Subcutaneous abdominal adipose tissue (tissue), 5 donors: Measurements from ENCODE around the gene IST1.

Source experiments
- H3K27ac ChIP-seq: one replicate; pipeline ENCODE4 v1.7.0; 2013; ENCODE audit warnings: low read depth, mild to moderate bottlenecking, inconsistent platforms, low read length, moderate library complexity
- H3K27me3 ChIP-seq, 5 donors: one replicate each; pipeline ENCODE4 v1.7.0; 2013; ENCODE audit warnings: low read length in 5 of 5, inconsistent platforms in 1 of 5; ENCODE audit not compliant: control insufficient read depth in 5 of 5, insufficient read depth in 4 of 5
- H3K36me3 ChIP-seq, 5 donors: one replicate each; pipeline ENCODE4 v1.7.0; 2013; ENCODE audit warnings: low read length in 5 of 5; ENCODE audit not compliant: control insufficient read depth in 5 of 5, insufficient read depth in 5 of 5
- H3K4me1 ChIP-seq, 5 donors: one replicate each; pipeline ENCODE4 v1.7.0; 2013; ENCODE audit warnings: low read length in 5 of 5, mild to moderate bottlenecking in 3 of 5, moderate library complexity in 1 of 5; ENCODE audit not compliant: control insufficient read depth in 5 of 5, insufficient read depth in 5 of 5
- H3K4me3 ChIP-seq, 5 donors: one replicate each; pipeline ENCODE4 v1.7.0; 2013; ENCODE audit warnings: low read length in 5 of 5, low read depth in 1 of 5
- H3K9ac ChIP-seq, 5 donors: one replicate each; pipeline ENCODE4 v1.7.0; 2013; ENCODE audit warnings: low read length in 5 of 5, mild to moderate bottlenecking in 4 of 5, moderate library complexity in 3 of 5
- H3K9me3 ChIP-seq, 5 donors: one replicate each; pipeline ENCODE4 v1.7.0; 2013; ENCODE audit warnings: low read length in 5 of 5; ENCODE audit not compliant: control insufficient read depth in 5 of 5
- donor health status: healthy.
- donor health status: healthy.
- donor health status: healthy.
- donor health status: healthy.
- donor health status: healthy.

Gene IST1

DNA sequence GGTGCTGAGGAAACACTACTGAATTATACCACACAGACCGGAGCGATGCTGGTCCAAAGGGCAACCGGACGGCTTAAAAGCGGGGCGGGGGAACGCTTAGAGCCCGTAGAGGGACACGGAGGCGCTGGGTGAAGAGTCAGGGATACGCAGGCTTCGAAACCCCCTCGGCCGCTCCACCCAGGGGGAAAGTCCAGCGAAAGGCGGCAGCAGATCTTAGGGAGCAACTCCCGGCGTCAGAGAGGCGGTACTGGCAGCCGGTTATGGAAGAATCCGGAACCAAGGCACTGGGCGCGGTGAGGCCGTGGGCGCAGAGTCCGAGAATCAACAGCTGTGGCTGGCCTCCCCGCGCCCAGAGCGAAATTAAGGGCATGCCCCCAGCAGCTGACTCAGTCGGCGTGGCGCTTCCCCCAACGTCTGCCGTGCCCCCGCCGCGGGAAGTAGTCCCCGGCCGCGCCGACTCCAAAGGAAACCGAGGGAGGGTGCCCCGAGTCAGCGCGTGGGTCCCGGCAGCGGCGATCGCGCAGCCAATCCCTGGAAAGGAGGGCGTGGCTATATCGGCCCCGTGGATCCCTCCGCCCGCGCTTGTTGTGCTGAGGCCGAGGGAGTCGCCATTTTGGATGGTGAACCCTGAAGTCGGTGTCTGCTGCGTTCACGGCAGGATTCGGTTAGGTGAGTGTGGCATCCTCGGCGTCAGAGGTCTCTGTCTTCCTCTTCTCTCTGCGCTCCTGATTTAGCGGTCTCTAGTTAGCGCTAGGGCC lies at the start of gene IST1:
Gene IST1 (plus strand): TSS at position 611 of the 758 bp plus-strand sequence. CDS start 20,110 bp downstream, outside the sequence.
- peak within 1 kb of the TSS; percentile 95 to 98 (median 98) for H3K9ac ChIP-seq
- H3K36me3 ChIP-seq, result no peaks in the 10 kb centered on the region
- peak within 1 kb of the TSS; percentile 99 for H3K27ac ChIP-seq
- no peaks in the 10 kb centered on the region for H3K27me3 ChIP-seq
- peaks cover 0 to 38% (median 33%) of the 10 kb centered on the region in 5 donors for H3K4me1 ChIP-seq
- peak within 1 kb of the TSS; percentile 88 to 99 (median 97) for H3K4me3 ChIP-seq
- no peaks in the 10 kb centered on the region for H3K9me3 ChIP-seq

GRCh38 chr16:71845639-71846430 lies 49.5 kb upstream of the IST1 start, which contains the start of gene ATXN1L:
TSS of gene ATXN1L (plus strand) at chr16:71845976. CDS start at chr16:71849741, 3,765 bp downstream.
- Histone ChIP-seq H3K9ac (peak within 1 kb of the TSS; percentile 73 to 100 (median 99)), H3K36me3 (peaks cover 6 to 29% (median 28%) of the 10 kb centered on the region in 5 donors), H3K4me3 (peak within 1 kb of the TSS; percentile 88 to 97 (median 97)), H3K9me3 (no peaks in the 10 kb centered on the region), H3K27ac (peak within 1 kb of the TSS; percentile 85), H3K4me1 (peaks cover 3 to 30% (median 24%) of the 10 kb centered on the region in 5 donors), H3K27me3 (no peaks in the 10 kb centered on the region)

DNA sequence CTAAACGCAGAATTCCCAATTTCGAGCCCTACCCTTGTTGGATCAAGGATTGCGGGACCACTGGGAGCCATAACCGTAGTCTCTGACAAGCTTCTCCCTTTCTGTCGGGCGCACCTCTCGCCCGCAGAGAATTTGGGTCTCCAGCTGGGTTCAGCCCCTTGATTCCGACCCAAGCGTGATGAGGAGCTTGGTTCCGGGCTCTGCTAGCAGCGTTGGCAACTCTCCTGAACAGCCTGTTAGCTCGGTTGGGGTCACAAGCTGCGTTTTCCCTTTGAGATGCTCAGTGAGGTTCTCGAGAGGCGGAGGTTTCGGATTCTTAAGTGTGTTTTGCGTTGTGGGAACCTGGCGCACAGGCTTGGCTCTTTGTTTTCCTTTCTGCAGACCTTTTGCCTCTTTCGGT lies 48.9 kb upstream of the IST1 start:
- H3K9me3 ChIP-seq, result no peaks in the 10 kb centered on the region
- H3K4me3 ChIP-seq, result peak overlapping the region; percentile 88 to 97 (median 97)
- no peaks in the 10 kb centered on the region for H3K27me3 ChIP-seq
- H3K4me1 ChIP-seq, result peaks cover 3 to 36% (median 30%) of the 10 kb centered on the region in 5 donors
- peak overlapping the region; percentile 68 to 100 (median 99) for H3K9ac ChIP-seq
- H3K27ac ChIP-seq, result peak overlapping the region; percentile 85
- peaks cover 6 to 35% (median 33%) of the 10 kb centered on the region in 5 donors for H3K36me3 ChIP-seq

DNA sequence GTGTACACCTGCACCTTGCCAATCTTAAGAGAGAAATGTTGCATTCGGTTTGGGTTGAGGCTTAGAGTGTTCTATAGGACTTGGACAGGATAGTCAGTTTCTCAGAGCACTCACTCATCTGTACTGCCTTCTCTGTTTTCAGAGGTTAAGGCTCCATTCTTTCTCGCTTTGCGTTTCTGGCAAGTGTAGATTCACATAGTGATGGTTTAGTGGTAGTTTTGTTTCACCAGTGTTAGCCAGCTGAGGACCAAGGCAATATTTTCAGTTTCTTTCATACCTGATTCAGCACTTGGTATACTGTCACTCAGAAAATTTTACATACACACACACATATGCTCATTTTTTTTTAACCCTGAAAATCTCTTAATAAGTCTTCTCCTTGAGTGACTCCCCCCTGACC lies 48.2 kb upstream of the IST1 start:
- Histone ChIP-seq H3K4me3 (peak overlapping the region; percentile 88 to 97 (median 97)), H3K27ac (peak overlapping the region; percentile 85), H3K36me3 (peaks cover 6 to 40% (median 37%) of the 10 kb centered on the region in 5 donors), H3K9me3 (no peaks in the 10 kb centered on the region), H3K4me1 (peaks cover 3 to 43% (median 37%) of the 10 kb centered on the region in 5 donors), H3K9ac (peak overlapping the region; percentile 57 to 100 (median 99)), H3K27me3 (no peaks in the 10 kb centered on the region)

- Histone ChIP-seq H3K9ac (no peak overlapping the region), H3K36me3 (peaks cover 6 to 51% (median 44%) of the 10 kb centered on the region in 5 donors), H3K9me3 (no peaks in the 10 kb centered on the region), H3K27me3 (no peaks in the 10 kb centered on the region), H3K4me1 (peaks cover 3 to 52% (median 44%) of the 10 kb centered on the region in 5 donors), H3K4me3 (no peak overlapping the region), H3K27ac (no peak overlapping the region)
Measured at GRCh38 chr16:71848622-71849021, 46.7 kb upstream of the IST1 start.

- Histone ChIP-seq H3K9me3 (no peaks in the 10 kb centered on the region), H3K36me3 (peaks cover 11 to 70% (median 53%) of the 10 kb centered on the region in 5 donors), H3K4me3 (peak overlapping the region in 1 of 5 donors; percentile 1), H3K9ac (peak overlapping the region in 3 of 5 donors; percentile 21 to 64 (median 48)), H3K27ac (peak overlapping the region; percentile 80), H3K27me3 (no peaks in the 10 kb centered on the region), H3K4me1 (peaks cover 3 to 37% (median 33%) of the 10 kb centered on the region in 5 donors)
Measured at GRCh38 chr16:71851746-71852145, 43.6 kb upstream of the IST1 start.

DNA sequence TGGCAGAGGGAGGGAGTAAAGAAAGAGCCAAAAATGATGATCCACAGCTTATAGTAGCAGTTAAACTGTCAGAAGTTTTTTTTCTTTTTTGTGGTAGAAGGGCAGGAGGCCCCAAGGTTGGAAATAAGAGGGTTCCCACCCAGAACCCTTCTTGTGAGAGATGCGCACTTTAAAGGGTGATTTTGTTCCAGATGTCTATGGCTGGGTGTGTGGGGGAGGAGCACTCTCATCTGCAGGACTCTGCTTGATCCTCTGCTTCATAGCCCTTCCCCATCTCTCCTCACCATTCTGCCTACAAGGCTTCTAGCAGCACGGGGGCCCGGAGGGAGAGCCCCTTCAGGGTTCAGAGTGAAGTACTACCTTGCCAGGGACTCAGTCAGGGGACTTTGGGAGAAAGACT lies 43.2 kb upstream of the IST1 start:
- Histone ChIP-seq H3K4me1 (peaks cover 0 to 33% (median 28%) of the 10 kb centered on the region in 5 donors), H3K9ac (peak overlapping the region in 1 of 5 donors; percentile 64), H3K27ac (peak overlapping the region; percentile 80), H3K9me3 (no peaks in the 10 kb centered on the region), H3K27me3 (no peaks in the 10 kb centered on the region), H3K36me3 (peaks cover 11 to 70% (median 53%) of the 10 kb centered on the region in 5 donors), H3K4me3 (no peak overlapping the region)

DNA sequence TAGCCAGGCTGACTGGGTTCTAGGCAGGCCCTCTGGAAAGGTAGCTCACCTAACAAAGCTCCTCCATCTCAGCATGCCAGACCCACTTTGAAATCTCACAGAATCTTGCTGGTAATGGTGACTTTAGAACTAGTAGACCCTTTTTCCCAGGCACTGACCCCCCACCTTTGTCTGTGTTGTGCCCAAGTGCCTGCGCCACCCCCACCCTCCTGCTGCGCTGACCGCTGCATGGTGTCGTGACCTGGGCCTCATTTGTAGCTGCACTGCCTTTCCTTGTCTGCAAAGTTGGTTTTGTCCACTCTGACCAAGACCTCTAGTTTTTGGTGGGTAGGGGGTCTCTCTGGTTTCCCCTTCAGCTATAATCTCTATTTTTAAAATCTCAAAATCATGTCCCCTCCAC lies 42.8 kb upstream of the IST1 start:
- Histone ChIP-seq H3K36me3 (peaks cover 11 to 70% (median 53%) of the 10 kb centered on the region in 5 donors), H3K4me3 (no peak overlapping the region), H3K27ac (peak overlapping the region; percentile 80), H3K9ac (peak overlapping the region in 2 of 5 donors; percentile 18 to 64), H3K9me3 (no peaks in the 10 kb centered on the region), H3K27me3 (no peaks in the 10 kb centered on the region), H3K4me1 (peaks cover 0 to 35% (median 25%) of the 10 kb centered on the region in 5 donors)

DNA sequence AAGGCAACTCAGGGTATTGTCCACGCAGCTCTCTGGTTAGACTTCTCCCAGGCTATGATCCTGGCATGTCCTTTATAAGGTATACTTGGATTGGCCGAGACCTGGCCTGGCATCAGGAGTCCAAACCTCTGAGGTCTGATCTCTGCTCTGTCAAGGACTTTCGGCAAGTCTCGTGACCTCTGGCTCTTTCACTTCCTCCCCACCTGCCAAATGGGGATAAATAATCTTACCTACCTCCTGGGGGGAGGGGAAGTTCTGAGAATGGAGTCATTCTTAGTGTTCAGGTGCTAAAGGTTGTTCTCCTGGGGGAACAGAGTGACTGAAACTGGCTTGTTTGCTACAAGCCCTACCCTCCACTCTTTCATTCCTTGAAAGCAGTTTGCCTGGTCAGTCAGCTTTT lies 41.9 kb upstream of the IST1 start:
- no peaks in the 10 kb centered on the region for H3K9me3 ChIP-seq
- peak overlapping the region; percentile 80 for H3K27ac ChIP-seq
- peaks cover 0 to 43% (median 33%) of the 10 kb centered on the region in 5 donors for H3K4me1 ChIP-seq
- peaks cover 6 to 66% (median 50%) of the 10 kb centered on the region in 5 donors for H3K36me3 ChIP-seq
- H3K4me3 ChIP-seq, result no peak overlapping the region
- H3K27me3 ChIP-seq, result no peaks in the 10 kb centered on the region
- no peak overlapping the region for H3K9ac ChIP-seq
